PFSK-1 (cell line): ENCODE results near the gene MEGF10.

ENCODE experiments used
- FOXP2 ChIP-seq: optimal IDR thresholded peaks from 2 replicates; pipeline ENCODE3; 2011; ENCODE audit warnings: borderline replicate concordance, control low read depth, inconsistent platforms; ENCODE audit not compliant: insufficient read depth; ENCODE audit errors: extremely low read length, extremely low read depth
- POLR2AphosphoS5 ChIP-seq: IDR thresholded peaks from 2 replicates; pipeline ENCODE4 v1.6.1; 2012; ENCODE audit warnings: low read depth, mild to moderate bottlenecking, control low read depth, low read length, moderate library complexity
- REST ChIP-seq, 2 experiments: IDR thresholded peaks; 2 replicates each; pipeline versions ENCODE4 v1.6.1 to v1.8.0; 2011 to 2012; ENCODE audit warnings: low read depth in 2 of 2, low read length in 2 of 2, control low read depth in 1 of 2, inconsistent platforms in 1 of 2, mild to moderate bottlenecking in 1 of 2, moderate library complexity in 1 of 2; ENCODE audit not compliant: insufficient read depth in 1 of 2
- SIN3A ChIP-seq: IDR thresholded peaks from 2 replicates; pipeline ENCODE4 v1.6.1; 2012; ENCODE audit warnings: mild to moderate bottlenecking, low read length, moderate library complexity, borderline replicate concordance; ENCODE audit not compliant: insufficient read depth
- TAF1 ChIP-seq: IDR thresholded peaks from 2 replicates; pipeline ENCODE4 v1.6.1; 2012; ENCODE audit warnings: low read length, control low read depth, borderline replicate concordance; ENCODE audit not compliant: insufficient read depth

GRCh38 chr5:127326431-127326830 is 35.8 kb downstream of the MEGF10 start:
- no peak for TF ChIP-seq POLR2AphosphoS5
- no peak for TF ChIP-seq TAF1
- no peak for TF ChIP-seq FOXP2
- no peak for TF ChIP-seq REST (IDR thresholded peaks at IDR 0.05; ENCODE audit: insufficient read depth in 1 of 2, low read depth in 2 of 2, low read length in 2 of 2)
- no peak for TF ChIP-seq SIN3A
